ENCODE results near the gene DPP10.

The DPP10 gene

GRCh38 chr2:115396579-115396978 is 954.1 kb downstream of the DPP10 start:
- no peak overlapping the region for H2BK5ac ChIP-seq (ENCODE audit: low read length)
- no peak overlapping the region for H3K18ac ChIP-seq (ENCODE audit: low read length)
- H3K9ac ChIP-seq (ENCODE audit: low read length), result no peak overlapping the region

DNA sequence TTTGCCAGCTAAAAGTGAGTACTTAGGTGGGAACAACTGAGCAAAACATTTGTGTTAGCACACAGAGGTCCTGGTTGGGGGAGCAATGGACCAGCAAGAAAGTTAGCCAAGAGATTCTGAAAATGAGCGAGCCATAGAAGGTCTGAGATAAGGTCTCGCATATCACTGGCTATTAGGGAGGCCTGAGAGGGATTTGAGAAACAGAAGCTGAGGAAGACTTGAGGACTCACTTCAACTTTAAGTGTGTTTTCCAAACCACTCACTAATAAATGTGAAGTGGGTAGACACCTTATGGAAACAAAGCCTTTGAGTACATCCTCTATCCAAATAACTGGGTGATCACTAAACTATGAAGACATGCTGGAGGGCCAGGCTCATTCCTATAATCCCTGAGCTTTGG is 958.5 kb downstream of the DPP10 start:
- no peak overlapping the region for H3K9ac ChIP-seq (ENCODE audit: low read length)
- no peak overlapping the region for H3K23ac ChIP-seq (ENCODE audit: low read length)
- no peak overlapping the region for H2BK15ac ChIP-seq (replicated peaks; ENCODE audit: low read depth)
- H3K36me3 ChIP-seq (ENCODE audit: control insufficient read depth, insufficient read depth, low read length), result no peaks in the 10 kb centered on the region
- H3K4me2 ChIP-seq (ENCODE audit: low read length), result no peak overlapping the region
- H3K79me1 ChIP-seq (ENCODE audit: low read length), result no peaks in the 10 kb centered on the region
- no peak overlapping the region for H2BK120ac ChIP-seq (ENCODE audit: low read depth, low read length)
- no peaks in the 10 kb centered on the region for H3K79me2 ChIP-seq (ENCODE audit: control insufficient read depth, insufficient read depth, low read length)
- no CpG with 5 or more reads among the region's 2 CpGs for WGBS (ENCODE audit: extremely low coverage, insufficient coverage, low lambda C conversion rate)
- H4K8ac ChIP-seq (ENCODE audit: low read depth, low read length), result no peak overlapping the region
- no peaks in the 10 kb centered on the region for H3K4me1 ChIP-seq (ENCODE audit: control insufficient read depth, low read depth, low read length)
- H4K5ac ChIP-seq (ENCODE audit: low read length), result no peak overlapping the region
- H3K18ac ChIP-seq (ENCODE audit: low read length), result no peak overlapping the region
- H3K4ac ChIP-seq (ENCODE audit: low read depth, low read length), result no peak overlapping the region
- no peak overlapping the region for H3K56ac ChIP-seq (ENCODE audit: low read length)
- H3K4me3 ChIP-seq (ENCODE audit: low read length), result no peak overlapping the region
- no peaks in the 10 kb centered on the region for H3K27me3 ChIP-seq (ENCODE audit: insufficient read depth, low read length, poor library complexity)
- H2AK5ac ChIP-seq (ENCODE audit: low read length), result no peak overlapping the region
- peak; percentile 16 for DNase-seq
- H3K27ac ChIP-seq (ENCODE audit: low read depth, low read length), result no peak overlapping the region
- no peak overlapping the region for H2BK5ac ChIP-seq (ENCODE audit: low read length)

More at GRCh38 chr2:115396579-115396978, 954.1 kb downstream of the DPP10 start:
- H3K4me1 ChIP-seq (ENCODE audit: control insufficient read depth, low read depth, low read length), result no peaks in the 10 kb centered on the region
- no peak overlapping the region for H3K4me3 ChIP-seq (ENCODE audit: low read length)
- H4K5ac ChIP-seq (ENCODE audit: low read length), result no peak overlapping the region
- no peaks in the 10 kb centered on the region for H3K79me1 ChIP-seq (ENCODE audit: low read length)
- H3K79me2 ChIP-seq (ENCODE audit: control insufficient read depth, insufficient read depth, low read length), result no peaks in the 10 kb centered on the region
- no peak for DNase-seq
- no peak overlapping the region for H2BK15ac ChIP-seq (replicated peaks; ENCODE audit: low read depth)
- no peaks in the 10 kb centered on the region for H3K27me3 ChIP-seq (ENCODE audit: insufficient read depth, low read length, poor library complexity)
- no peak overlapping the region for H3K56ac ChIP-seq (ENCODE audit: low read length)
- no peak overlapping the region for H2AK5ac ChIP-seq (ENCODE audit: low read length)
- H3K4ac ChIP-seq (ENCODE audit: low read depth, low read length), result no peak overlapping the region
- no peak overlapping the region for H3K4me2 ChIP-seq (ENCODE audit: low read length)
- H3K27ac ChIP-seq (ENCODE audit: low read depth, low read length), result no peak overlapping the region
- no peak overlapping the region for H3K23ac ChIP-seq (ENCODE audit: low read length)
- no peaks in the 10 kb centered on the region for H3K36me3 ChIP-seq (ENCODE audit: control insufficient read depth, insufficient read depth, low read length)
- H4K8ac ChIP-seq (ENCODE audit: low read depth, low read length), result no peak overlapping the region
- no peak overlapping the region for H2BK120ac ChIP-seq (ENCODE audit: low read depth, low read length)
- no CpG with 5 or more reads among the region's 5 CpGs for WGBS (ENCODE audit: extremely low coverage, insufficient coverage, low lambda C conversion rate)

- H3K23ac ChIP-seq (ENCODE audit: low read length), result no peak overlapping the region
- WGBS (ENCODE audit: extremely low coverage, insufficient coverage, low lambda C conversion rate), result no CpG with 5 or more reads among the region's 1 CpG
- no peaks in the 10 kb centered on the region for H3K36me3 ChIP-seq (ENCODE audit: control insufficient read depth, insufficient read depth, low read length)
- H3K79me1 ChIP-seq (ENCODE audit: low read length), result no peaks in the 10 kb centered on the region
- no peak overlapping the region for H4K5ac ChIP-seq (ENCODE audit: low read length)
- no peak overlapping the region for H2BK120ac ChIP-seq (ENCODE audit: low read depth, low read length)
- H3K27ac ChIP-seq (ENCODE audit: low read depth, low read length), result no peak overlapping the region
- no peaks in the 10 kb centered on the region for H3K27me3 ChIP-seq (ENCODE audit: insufficient read depth, low read length, poor library complexity)
- DNase-seq, result no peak
- no peak overlapping the region for H2BK5ac ChIP-seq (ENCODE audit: low read length)
- H2AK5ac ChIP-seq (ENCODE audit: low read length), result no peak overlapping the region
- H3K4ac ChIP-seq (ENCODE audit: low read depth, low read length), result no peak overlapping the region
- no peak overlapping the region for H3K18ac ChIP-seq (ENCODE audit: low read length)
- no peak overlapping the region for H3K4me3 ChIP-seq (ENCODE audit: low read length)
- no peak overlapping the region for H3K9ac ChIP-seq (ENCODE audit: low read length)
- no peaks in the 10 kb centered on the region for H3K79me2 ChIP-seq (ENCODE audit: control insufficient read depth, insufficient read depth, low read length)
- H3K4me1 ChIP-seq (ENCODE audit: control insufficient read depth, low read depth, low read length), result no peaks in the 10 kb centered on the region
- H4K8ac ChIP-seq (ENCODE audit: low read depth, low read length), result no peak overlapping the region
- no peak overlapping the region for H2BK15ac ChIP-seq (replicated peaks; ENCODE audit: low read depth)
- no peak overlapping the region for H3K4me2 ChIP-seq (ENCODE audit: low read length)
- H3K56ac ChIP-seq (ENCODE audit: low read length), result no peak overlapping the region
Observed at GRCh38 chr2:115412501-115412900, 970.1 kb downstream of the DPP10 start.

DNA sequence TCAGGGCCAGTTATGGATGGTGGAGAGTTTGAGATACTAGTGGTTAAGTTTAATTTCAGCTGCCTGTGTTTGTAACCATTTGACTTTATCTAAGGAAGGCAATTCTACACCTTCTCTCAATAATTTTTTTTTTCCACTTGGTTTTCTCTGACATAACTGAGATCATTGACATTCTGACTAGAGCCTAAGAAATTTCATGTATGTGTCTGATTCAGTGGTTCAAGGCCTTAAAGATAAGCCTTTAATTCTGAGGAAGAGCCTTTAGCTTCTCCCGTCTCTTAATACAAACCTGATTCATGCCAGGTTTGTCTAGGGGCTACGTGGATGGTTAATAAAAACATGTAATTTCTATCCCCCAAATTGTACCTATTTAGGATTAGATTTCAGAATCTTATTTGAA is 971.4 kb downstream of the DPP10 start:
- Histone ChIP-seq H3K27ac (ENCODE audit: low read depth, low read length) (no peak overlapping the region), H3K9ac (ENCODE audit: low read length) (no peak overlapping the region), H4K5ac (ENCODE audit: low read length) (no peak overlapping the region), H4K8ac (ENCODE audit: low read depth, low read length) (no peak overlapping the region), H2BK120ac (ENCODE audit: low read depth, low read length) (no peak overlapping the region), H3K4me3 (ENCODE audit: low read length) (no peak overlapping the region), H3K56ac (ENCODE audit: low read length) (no peak overlapping the region), H3K4me1 (ENCODE audit: control insufficient read depth, low read depth, low read length) (no peaks in the 10 kb centered on the region), H3K23ac (ENCODE audit: low read length) (no peak overlapping the region), H3K36me3 (ENCODE audit: control insufficient read depth, insufficient read depth, low read length) (no peaks in the 10 kb centered on the region), H3K4me2 (ENCODE audit: low read length) (no peak overlapping the region), H3K18ac (ENCODE audit: low read length) (no peak overlapping the region), H2BK15ac (replicated peaks; ENCODE audit: low read depth) (no peak overlapping the region), H3K27me3 (ENCODE audit: insufficient read depth, low read length, poor library complexity) (no peaks in the 10 kb centered on the region), H3K79me1 (ENCODE audit: low read length) (no peaks in the 10 kb centered on the region), H3K4ac (ENCODE audit: low read depth, low read length) (no peak overlapping the region), H2AK5ac (ENCODE audit: low read length) (no peak overlapping the region), H2BK5ac (ENCODE audit: low read length) (no peak overlapping the region), H3K79me2 (ENCODE audit: control insufficient read depth, insufficient read depth, low read length) (no peaks in the 10 kb centered on the region)
- WGBS (ENCODE audit: extremely low coverage, insufficient coverage, low lambda C conversion rate), result no CpG with 5 or more reads among the region's 2 CpGs
- no peak for DNase-seq

DNA sequence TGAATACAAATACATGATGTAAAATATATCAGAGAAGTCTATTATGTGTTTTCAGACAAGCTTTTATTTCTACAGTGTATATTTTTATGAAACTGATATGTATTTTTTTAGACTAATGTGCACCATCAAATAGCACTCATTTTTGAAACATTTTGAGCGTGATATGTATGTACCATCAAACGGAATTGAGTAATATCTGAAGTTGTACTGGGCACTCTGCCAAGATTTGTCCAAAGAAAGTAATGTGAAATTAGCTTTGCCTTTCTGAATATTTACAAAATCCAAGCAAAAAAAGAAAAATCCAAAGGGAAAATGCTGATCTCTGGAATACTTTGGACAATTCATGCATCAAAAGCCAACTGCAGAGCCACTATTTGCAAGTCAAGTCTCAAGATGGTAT is 972.0 kb downstream of the DPP10 start:
- no peak overlapping the region for H3K4me2 ChIP-seq (ENCODE audit: low read length)
- no peak overlapping the region for H2AK5ac ChIP-seq (ENCODE audit: low read length)
- H3K9ac ChIP-seq (ENCODE audit: low read length), result no peak overlapping the region
- no CpG with 5 or more reads among the region's 2 CpGs for WGBS (ENCODE audit: extremely low coverage, insufficient coverage, low lambda C conversion rate)
- H2BK120ac ChIP-seq (ENCODE audit: low read depth, low read length), result no peak overlapping the region
- H3K4me1 ChIP-seq (ENCODE audit: control insufficient read depth, low read depth, low read length), result no peaks in the 10 kb centered on the region
- H3K56ac ChIP-seq (ENCODE audit: low read length), result no peak overlapping the region
- H3K79me2 ChIP-seq (ENCODE audit: control insufficient read depth, insufficient read depth, low read length), result no peaks in the 10 kb centered on the region
- H3K18ac ChIP-seq (ENCODE audit: low read length), result no peak overlapping the region
- no peak for DNase-seq
- H3K27me3 ChIP-seq (ENCODE audit: insufficient read depth, low read length, poor library complexity), result no peaks in the 10 kb centered on the region
- no peak overlapping the region for H3K4ac ChIP-seq (ENCODE audit: low read depth, low read length)
- no peaks in the 10 kb centered on the region for H3K36me3 ChIP-seq (ENCODE audit: control insufficient read depth, insufficient read depth, low read length)
- H3K27ac ChIP-seq (ENCODE audit: low read depth, low read length), result no peak overlapping the region
- H3K4me3 ChIP-seq (ENCODE audit: low read length), result no peak overlapping the region
- no peak overlapping the region for H3K23ac ChIP-seq (ENCODE audit: low read length)
- H4K8ac ChIP-seq (ENCODE audit: low read depth, low read length), result no peak overlapping the region
- no peak overlapping the region for H2BK15ac ChIP-seq (replicated peaks; ENCODE audit: low read depth)
- H3K79me1 ChIP-seq (ENCODE audit: low read length), result no peaks in the 10 kb centered on the region
- H4K5ac ChIP-seq (ENCODE audit: low read length), result no peak overlapping the region
- no peak overlapping the region for H2BK5ac ChIP-seq (ENCODE audit: low read length)

GRCh38 chr2:115422004-115422634 is 979.7 kb downstream of the DPP10 start:
- DNase-seq, result no peak
- H3K4ac ChIP-seq (ENCODE audit: low read depth, low read length), result no peak overlapping the region
- H3K4me2 ChIP-seq (ENCODE audit: low read length), result no peak overlapping the region
- no peak overlapping the region for H3K27ac ChIP-seq (ENCODE audit: low read depth, low read length)
- H3K23ac ChIP-seq (ENCODE audit: low read length), result no peak overlapping the region
- H2AK5ac ChIP-seq (ENCODE audit: low read length), result no peak overlapping the region
- H3K9ac ChIP-seq (ENCODE audit: low read length), result no peak overlapping the region
- no peak overlapping the region for H2BK5ac ChIP-seq (ENCODE audit: low read length)
- no CpG with 5 or more reads among the region's 3 CpGs for WGBS (ENCODE audit: extremely low coverage, insufficient coverage, low lambda C conversion rate)
- no peak overlapping the region for H4K5ac ChIP-seq (ENCODE audit: low read length)
- H3K56ac ChIP-seq (ENCODE audit: low read length), result no peak overlapping the region
- H3K27me3 ChIP-seq (ENCODE audit: insufficient read depth, low read length, poor library complexity), result no peaks in the 10 kb centered on the region
- H3K79me2 ChIP-seq (ENCODE audit: control insufficient read depth, insufficient read depth, low read length), result no peaks in the 10 kb centered on the region
- H2BK15ac ChIP-seq (replicated peaks; ENCODE audit: low read depth), result no peak overlapping the region
- H4K8ac ChIP-seq (ENCODE audit: low read depth, low read length), result no peak overlapping the region
- H3K4me1 ChIP-seq (ENCODE audit: control insufficient read depth, low read depth, low read length), result no peaks in the 10 kb centered on the region
- no peak overlapping the region for H3K18ac ChIP-seq (ENCODE audit: low read length)
- no peak overlapping the region for H3K4me3 ChIP-seq (ENCODE audit: low read length)
- H2BK120ac ChIP-seq (ENCODE audit: low read depth, low read length), result no peak overlapping the region
- H3K36me3 ChIP-seq (ENCODE audit: control insufficient read depth, insufficient read depth, low read length), result no peaks in the 10 kb centered on the region
- no peaks in the 10 kb centered on the region for H3K79me1 ChIP-seq (ENCODE audit: low read length)

Data from mesendoderm (in vitro differentiated cells).